ENCODE measurements around the gene IL15RA. TPM values are rescaled to one million over a fixed set of nuclear protein-coding genes. Genes with fewer than 3 reads are reported as not detected.

IL15RA gene
- total and polyA plus RNA-seq, 2 of the 8 experiments (the other 6 are each of a cell fraction or from before 2014, with no cell fraction given), result 1.3 to 1.4 TPM

- Histone ChIP-seq H2BK20ac (ENCODE audit: low read length) (no peak overlapping the region), H3K4ac (replicated peaks; ENCODE audit: insufficient read length, low read depth, low read length) (no peak overlapping the region), H2AFZ (ENCODE audit: low read length) (no peak overlapping the region), H2BK15ac (ENCODE audit: low read length) (no peak overlapping the region), H2AK5ac (ENCODE audit: low read depth, low read length) (no peak overlapping the region), H3K23ac (ENCODE audit: insufficient read length) (no peak overlapping the region), H3K56ac (replicated peaks; ENCODE audit: insufficient read length, low read depth, low read length) (no peak overlapping the region), H4K91ac (replicated peaks; ENCODE audit: insufficient read length, low read length) (no peak overlapping the region), H3K4me1 (replicated peaks in 1 of 4; ENCODE audit: control insufficient read depth in 3 of 4, insufficient read depth in 4 of 4, low read length in 3 of 4) (no peaks in the 10 kb centered on the region), H3K23me2 (ENCODE audit: low read depth, low read length) (peaks cover 4% of the 10 kb centered on the region; the same call in 1 of the 2 replicates), H2BK120ac (replicated peaks; ENCODE audit: low read depth, low read length) (no peak overlapping the region), H3K18ac (ENCODE audit: extremely low read depth, low read length) (no peak overlapping the region), H4K5ac (ENCODE audit: insufficient read length, low read depth, low read length) (no peak overlapping the region), H2BK5ac (ENCODE audit: low read depth, low read length) (no peak overlapping the region), H3K79me1 (ENCODE audit: low read depth, low read length) (no peaks in the 10 kb centered on the region), H3K27me3 (replicated peaks in 1 of 4; ENCODE audit: control insufficient read depth in 3 of 4, extremely low read depth in 1 of 4, insufficient read depth in 3 of 4, low read length in 3 of 4) (no peaks in the 10 kb centered on the region), H3K27ac (ENCODE audit: low read depth, low read length) (no peak overlapping the region), H3K14ac (ENCODE audit: insufficient read length) (no peak overlapping the region), H4K20me1 (replicated peaks in 1 of 2; ENCODE audit: control insufficient read depth in 1 of 2, insufficient read depth in 2 of 2, low read length in 2 of 2) (peaks cover 0 to 6% of the 10 kb centered on the region in 2 experiments), H2BK12ac (ENCODE audit: low read depth, low read length) (no peak overlapping the region), H4K8ac (ENCODE audit: extremely low read depth, insufficient read depth, low read length) (no peak overlapping the region), H3K9me3 (ENCODE audit: insufficient read depth in 2 of 2, low read depth in 1 of 2, low read length in 1 of 2) (no peaks in the 10 kb centered on the region), H3K9ac (replicated peaks in 1 of 4; ENCODE audit: extremely low read depth in 1 of 4, low read depth in 3 of 4, low read length in 3 of 4) (no peak overlapping the region), H3K36me3 (ENCODE audit: control insufficient read depth in 2 of 4, insufficient read depth in 4 of 4, low read length in 3 of 4) (peaks cover 48 to 90% (median 73%) of the 10 kb centered on the region in 4 experiments), H3K4me2 (ENCODE audit: insufficient read depth in 1 of 2, low read depth in 2 of 2, low read length in 2 of 2) (no peak overlapping the region), H3K4me3 (ENCODE audit: extremely low read depth in 1 of 4, insufficient read depth in 2 of 4, low read depth in 3 of 4, low read length in 4 of 4) (no peak overlapping the region), H3K79me2 (ENCODE audit: control insufficient read depth in 1 of 2, insufficient read depth in 2 of 2, low read length in 2 of 2) (no peaks in the 10 kb centered on the region)
- no peak for FAIRE-seq
- WGBS, 2 experiments (ENCODE audit: extremely low coverage in 1 of 2, insufficient coverage in 1 of 2, insufficient read length in 1 of 2, insufficient replicate concordance in 2 of 2, low coverage in 1 of 2, low lambda C conversion rate in 2 of 2, missing lambda C conversion rate in 1 of 2), result 90% methylated on average over 14 of the region's 14 CpGs; no CpG with 5 or more reads in 1 of the 2 experiments
- CTCF ChIA-PET (ENCODE audit: partially characterized antibody), result interaction anchor here (0.6 kb wide), 1 partner anchor 704 kb away, joined by 3 read pairs; no protein-coding TSS in a partner anchor
- POLR2A ChIA-PET (ENCODE audit: partially characterized antibody), result interaction anchor here (0.6 kb wide), 1 partner anchor 153 kb away, joined by 3 read pairs; no protein-coding TSS in a partner anchor
- no peak for DNase-seq (ENCODE audit: low read depth in 1 of 2, low spot score in 2 of 2)
- TF ChIP-seq CHD1 (IDR thresholded peaks at IDR 0.05; ENCODE audit: low read depth, low read length) (no peak), SAP30 (IDR thresholded peaks at IDR 0.05; ENCODE audit: insufficient read depth, insufficient replicate concordance, low read length) (no peak), TEAD4 (IDR thresholded peaks at IDR 0.05; ENCODE audit: low read depth, low read length) (no peak), EZH2 (IDR thresholded peaks at IDR 0.05; ENCODE audit: low read depth, low read length, severe bottlenecking) (no peak), GABPA (IDR thresholded peaks at IDR 0.05; ENCODE audit: borderline replicate concordance, insufficient read depth, low read length) (no peak), RFX5 (IDR thresholded peaks at IDR 0.05; ENCODE audit: borderline replicate concordance, low read depth, low read length) (no peak), TCF12 (IDR thresholded peaks at IDR 0.05; ENCODE audit: low read depth, low read length) (no peak), CTBP2 (IDR thresholded peaks at IDR 0.05; ENCODE audit: borderline replicate concordance, insufficient read depth, insufficient read length, low read length) (no peak), TBP (IDR thresholded peaks at IDR 0.05; ENCODE audit: low read depth, low read length) (no peak), EGR1 (IDR thresholded peaks at IDR 0.05; ENCODE audit: borderline replicate concordance, low read depth, low read length) (no peak), SIN3A (conservative IDR thresholded peaks at IDR 0.05 in 1 of 2, IDR thresholded peaks at IDR 0.05 in 1 of 2; ENCODE audit: low read depth in 1 of 2, low read length in 2 of 2) (no peak), SP2 (IDR thresholded peaks at IDR 0.05; ENCODE audit: low read length) (no peak), YY1 (IDR thresholded peaks at IDR 0.05; ENCODE audit: low read depth, low read length) (no peak), POU5F1 (IDR thresholded peaks at IDR 0.05; ENCODE audit: low read depth, low read length) (no peak), BCL11A (IDR thresholded peaks at IDR 0.05; ENCODE audit: low read depth in 2 of 2, low read length in 2 of 2) (no peak)
Observed at GRCh38 chr10:5915451-5915850, 61.9 kb downstream of the IL15RA start.
